CD4-positive, alpha-beta T cell treated with Interferon alpha-2 for 1 hour (primary cell): ENCODE data around the gene SNX27.
"Not testable (repeated sequence)": the region's sequence is repeated elsewhere in the genome, so short reads cannot be mapped to it uniquely, and the experiment has no call there.

Experiments
- DNase-seq, 2 donors: peaks; one replicate each; pipeline ENCODE4 v3.0.0-alpha.2; 2020 to 2022

The SNX27 gene

DNA sequence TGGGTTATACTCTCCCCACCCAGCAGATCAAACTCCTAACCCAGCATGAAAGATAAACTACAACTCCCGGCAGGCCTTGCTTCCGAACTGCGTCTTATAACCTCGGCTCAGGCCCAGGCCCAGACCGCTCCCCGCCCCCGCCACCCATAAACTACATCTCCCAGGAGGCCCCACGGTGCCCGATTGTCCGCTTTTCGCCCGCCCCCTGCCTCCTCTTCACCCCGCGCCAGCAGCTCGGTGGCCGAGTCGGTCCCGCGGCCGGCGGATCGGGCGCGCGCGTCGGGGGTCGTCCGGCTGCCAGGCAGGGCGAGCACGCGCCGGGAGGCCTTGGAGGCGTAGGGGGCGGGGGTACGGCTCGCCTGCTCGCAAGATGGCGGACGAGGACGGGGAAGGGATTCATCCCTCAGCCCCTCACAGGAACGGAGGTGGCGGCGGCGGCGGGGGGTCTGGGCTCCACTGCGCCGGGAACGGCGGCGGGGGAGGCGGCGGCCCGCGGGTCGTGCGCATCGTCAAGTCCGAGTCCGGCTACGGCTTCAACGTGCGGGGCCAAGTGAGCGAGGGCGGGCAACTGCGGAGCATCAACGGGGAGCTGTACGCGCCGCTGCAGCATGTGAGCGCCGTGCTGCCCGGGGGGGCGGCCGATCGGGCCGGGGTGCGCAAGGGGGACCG, at the start of gene SNX27:
Gene SNX27, plus strand, starts transcription at position 219 of the 669 bp plus-strand sequence. Its CDS starts 152 bp downstream, at position 371.
- DNase-seq, result peak; percentile 90 to 92

DNA sequence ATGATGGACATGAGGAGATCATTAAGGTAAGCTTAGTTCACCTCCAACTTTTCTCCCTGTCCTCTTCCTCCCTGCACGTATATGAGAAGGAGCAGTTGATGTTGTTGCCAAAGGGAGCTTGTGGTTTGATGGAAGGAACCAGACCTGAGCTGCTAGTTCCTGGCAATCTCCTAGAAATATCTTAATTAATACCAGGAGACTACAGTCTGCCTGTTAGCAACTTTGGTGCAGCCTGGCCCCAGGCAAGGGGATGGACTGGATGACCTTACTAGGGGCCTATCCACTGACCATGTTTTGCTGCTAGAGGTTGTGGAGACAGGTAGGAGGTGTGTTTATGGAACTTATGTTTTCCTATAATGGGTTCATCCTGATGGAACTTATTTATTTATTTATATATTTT, 49.2 kb upstream of the SNX27 start:
- no peak for DNase-seq

DNA sequence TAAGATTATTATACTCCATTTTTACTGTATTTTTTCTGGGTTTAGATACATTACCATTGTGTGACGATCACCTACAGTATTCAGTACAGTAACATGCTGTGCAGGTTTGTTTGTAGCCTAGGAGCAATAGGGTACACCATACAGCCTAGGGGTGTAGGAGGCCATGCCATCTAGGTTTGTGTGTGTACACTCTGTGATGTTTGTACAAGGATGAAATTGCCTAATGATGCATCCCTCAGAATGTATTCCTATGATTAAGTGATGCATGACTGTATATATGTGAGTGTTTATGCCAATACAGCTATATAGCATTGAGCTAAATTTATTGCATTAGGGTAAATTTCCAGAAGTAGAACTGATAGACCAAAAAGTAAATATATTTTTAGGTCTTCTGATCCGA, 48.5 kb upstream of the SNX27 start:
- DNase-seq, result no peak

DNA sequence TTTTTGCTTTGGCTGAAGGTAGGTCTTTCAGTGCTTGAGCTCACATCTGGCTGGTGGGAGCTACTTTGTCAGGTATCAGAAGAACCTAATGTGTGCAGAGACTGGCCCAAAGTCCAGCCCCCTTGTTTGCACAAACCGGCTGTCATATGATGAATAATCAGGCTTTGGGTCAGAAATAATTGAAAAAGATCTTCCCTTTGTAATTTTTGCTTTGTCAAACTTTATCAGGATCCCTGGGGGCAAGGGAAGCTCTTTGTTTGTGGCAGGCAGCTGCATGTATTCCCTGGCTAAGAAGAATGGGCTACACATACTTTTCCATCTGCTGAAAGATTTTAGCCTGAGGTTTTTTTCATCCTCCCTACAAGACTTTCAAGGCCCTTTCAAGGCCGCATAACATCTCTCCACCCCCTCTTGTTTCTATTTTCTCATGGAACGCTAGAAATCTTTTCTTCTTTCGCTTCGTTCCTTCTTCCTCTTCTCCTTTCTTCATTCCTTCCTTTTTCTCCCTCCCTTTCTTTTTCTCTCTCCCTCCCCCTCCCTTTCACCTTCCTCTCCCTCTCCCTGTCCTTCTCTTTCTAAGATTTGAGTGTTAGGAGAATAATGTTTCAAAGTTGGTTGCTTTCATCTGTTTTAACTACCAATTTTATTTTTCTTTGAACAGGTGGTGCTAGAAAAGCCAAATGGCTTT, 46.2 kb upstream of the SNX27 start:
- DNase-seq, result no peak

DNA sequence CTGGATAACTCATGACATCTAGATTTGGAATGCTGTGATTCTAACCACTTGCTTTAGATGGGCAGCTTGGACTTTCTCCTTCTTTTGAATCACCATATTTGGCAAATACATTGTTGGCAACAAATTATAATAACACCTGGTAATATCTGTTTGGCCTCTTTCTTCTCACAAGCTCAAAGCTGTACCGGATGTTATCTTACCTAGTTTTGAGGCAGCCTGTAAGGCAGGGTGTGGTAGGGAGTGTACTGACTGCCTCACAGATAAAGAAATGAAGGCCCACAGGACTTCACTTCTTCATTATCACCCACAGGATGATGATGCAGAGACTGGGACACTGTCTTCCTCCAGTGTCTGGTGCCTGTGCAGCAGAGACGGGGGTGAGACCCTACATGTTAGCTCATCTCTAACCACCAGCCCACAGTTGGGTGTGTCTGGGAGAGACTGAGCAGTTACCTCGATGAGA, 43.2 kb upstream of the SNX27 start:
- peak in 1 of 2 donors; percentile 37 for DNase-seq

DNA sequence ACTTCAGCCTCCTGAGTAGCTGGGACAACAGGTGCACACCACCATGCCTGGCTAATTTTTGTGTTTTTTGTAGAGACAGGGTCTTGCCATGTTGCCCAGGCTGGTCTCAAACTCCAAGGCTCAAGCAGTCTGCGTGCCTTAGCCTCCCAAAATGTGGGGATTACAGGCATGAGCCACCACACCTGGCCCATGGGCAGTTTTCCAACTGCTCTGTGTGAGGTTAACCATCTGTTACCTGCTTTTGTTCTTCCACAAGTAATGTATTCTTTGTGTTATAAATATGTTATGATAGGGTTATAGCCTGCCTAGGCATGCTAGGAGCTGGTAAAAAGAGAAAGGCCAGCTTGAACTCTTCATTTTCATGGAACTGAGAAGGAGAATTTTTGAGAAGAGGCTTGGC, 41.0 kb upstream of the SNX27 start:
- no peak for DNase-seq

- DNase-seq, result peak in 1 of 2 donors; percentile 6
Measured at GRCh38 chr1:151574575-151575529, 37.0 kb upstream of the SNX27 start.

GRCh38 chr1:151577173-151577572, 34.7 kb upstream of the SNX27 start:
- DNase-seq, result no peak

DNA sequence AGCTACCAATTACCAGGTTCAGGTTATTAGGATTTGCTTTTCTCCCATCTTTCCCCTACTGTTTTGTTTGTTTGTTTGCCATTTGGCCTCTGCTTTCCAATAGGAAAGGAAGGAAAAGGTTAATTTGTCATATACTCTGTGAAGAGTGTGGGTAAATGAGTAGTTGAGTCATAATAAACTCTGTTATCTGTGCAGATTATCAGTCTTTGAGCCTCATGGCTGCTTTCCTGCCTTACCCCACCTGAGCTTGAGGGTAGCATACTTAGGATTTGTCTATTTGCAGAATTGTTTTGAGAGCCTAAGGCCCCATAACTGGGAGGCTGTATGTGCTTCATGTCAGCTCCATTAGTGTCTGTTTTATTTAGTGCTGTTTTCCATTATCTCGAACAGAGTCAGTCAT, 32.9 kb upstream of the SNX27 start:
- DNase-seq, result no peak

GRCh38 chr1:151579436-151580225, 32.2 kb upstream of the SNX27 start:
- no peak for DNase-seq

DNA sequence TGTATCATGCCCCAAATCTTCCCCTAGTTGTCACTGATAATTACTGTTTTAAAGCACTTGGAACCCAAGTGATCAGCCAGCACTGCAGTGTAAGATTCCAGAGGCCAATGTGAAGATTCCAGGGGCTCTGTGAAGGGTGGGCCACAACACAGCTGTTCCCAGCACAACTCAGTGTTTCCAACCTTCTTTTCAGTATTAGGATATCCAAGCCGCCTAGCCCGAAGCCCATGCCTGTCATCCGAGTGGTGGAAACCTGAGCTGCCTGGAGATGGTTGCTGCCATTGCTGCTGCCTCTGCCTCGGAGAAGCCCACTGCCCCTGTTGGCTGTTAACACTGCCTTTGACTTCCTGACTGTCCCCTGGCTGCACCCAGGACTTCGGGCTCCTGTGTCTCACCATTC, 30.4 kb upstream of the SNX27 start:
- no peak for DNase-seq

DNA sequence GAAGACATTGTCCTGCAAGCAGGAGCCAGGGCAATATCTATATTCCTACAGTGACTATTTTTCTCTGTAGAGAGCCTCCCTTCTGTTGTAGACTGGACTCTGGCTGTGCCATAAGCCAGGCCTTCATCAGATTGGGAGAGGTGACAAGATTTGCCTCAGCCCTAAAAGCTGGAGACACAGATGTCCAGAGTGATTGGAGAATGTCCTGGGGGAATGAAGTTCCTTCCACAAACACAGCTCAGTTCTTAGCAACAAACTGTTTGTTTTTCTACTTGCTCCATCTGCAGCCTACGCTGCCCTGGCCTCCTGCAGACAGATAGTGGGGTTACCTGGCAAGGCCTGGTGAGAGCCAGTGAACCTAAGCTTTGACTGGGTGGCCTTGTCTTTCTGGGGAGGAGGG, 29.9 kb upstream of the SNX27 start:
- DNase-seq, result no peak

- no peak for DNase-seq
Measured at GRCh38 chr1:151583796-151584195, 28.1 kb upstream of the SNX27 start.

GRCh38 chr1:151584278-151584677, 27.6 kb upstream of the SNX27 start:
- no peak for DNase-seq

DNA sequence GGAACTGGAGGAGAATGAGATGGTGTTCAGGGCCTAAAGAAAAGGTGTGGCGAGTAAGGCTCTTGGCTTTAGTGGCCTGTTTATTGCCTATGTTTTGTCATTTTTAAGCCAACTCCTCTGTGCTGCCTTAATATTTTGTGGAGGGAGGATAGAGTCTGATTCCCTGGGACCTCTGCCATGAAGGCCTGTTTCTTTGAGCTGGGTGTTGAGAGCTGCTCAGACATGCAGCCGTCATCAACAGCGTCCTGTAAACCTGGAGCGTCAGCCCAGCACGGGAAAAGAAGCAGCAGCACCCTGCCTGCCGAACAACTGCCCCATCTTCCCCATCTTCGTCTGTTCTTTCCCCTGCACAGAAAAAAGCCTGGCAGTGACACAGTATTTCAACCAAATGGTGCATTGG, 27.1 kb upstream of the SNX27 start:
- no peak for DNase-seq

GRCh38 chr1:151585622-151586021, 26.2 kb upstream of the SNX27 start:
- DNase-seq, result no peak

GRCh38 chr1:151590961-151591360, 20.9 kb upstream of the SNX27 start:
- no peak for DNase-seq

DNA sequence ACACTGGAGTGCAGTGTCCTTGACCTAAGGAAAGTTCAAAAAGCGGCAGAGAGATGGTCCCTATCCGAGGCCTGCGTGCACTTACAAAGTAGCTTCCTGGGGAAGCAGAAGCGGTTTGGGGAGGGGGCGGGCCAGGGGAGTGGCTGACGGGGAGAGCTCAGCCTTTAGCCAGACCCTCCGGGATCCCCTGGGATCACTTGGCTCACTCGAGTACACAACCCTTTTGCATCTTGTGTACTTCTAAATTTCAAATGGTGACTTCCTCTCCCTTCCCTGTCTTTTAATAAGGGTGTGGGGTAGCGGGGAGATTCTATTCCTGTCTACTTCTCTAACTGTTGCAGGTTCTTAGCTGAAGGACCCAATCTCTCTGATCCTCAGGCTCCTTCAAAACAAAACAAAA, 18.1 kb upstream of the SNX27 start:
- DNase-seq, result no peak

GRCh38 chr1:151594143-151594625, 17.7 kb upstream of the SNX27 start:
- peak; percentile 82 to 86 for DNase-seq

DNA sequence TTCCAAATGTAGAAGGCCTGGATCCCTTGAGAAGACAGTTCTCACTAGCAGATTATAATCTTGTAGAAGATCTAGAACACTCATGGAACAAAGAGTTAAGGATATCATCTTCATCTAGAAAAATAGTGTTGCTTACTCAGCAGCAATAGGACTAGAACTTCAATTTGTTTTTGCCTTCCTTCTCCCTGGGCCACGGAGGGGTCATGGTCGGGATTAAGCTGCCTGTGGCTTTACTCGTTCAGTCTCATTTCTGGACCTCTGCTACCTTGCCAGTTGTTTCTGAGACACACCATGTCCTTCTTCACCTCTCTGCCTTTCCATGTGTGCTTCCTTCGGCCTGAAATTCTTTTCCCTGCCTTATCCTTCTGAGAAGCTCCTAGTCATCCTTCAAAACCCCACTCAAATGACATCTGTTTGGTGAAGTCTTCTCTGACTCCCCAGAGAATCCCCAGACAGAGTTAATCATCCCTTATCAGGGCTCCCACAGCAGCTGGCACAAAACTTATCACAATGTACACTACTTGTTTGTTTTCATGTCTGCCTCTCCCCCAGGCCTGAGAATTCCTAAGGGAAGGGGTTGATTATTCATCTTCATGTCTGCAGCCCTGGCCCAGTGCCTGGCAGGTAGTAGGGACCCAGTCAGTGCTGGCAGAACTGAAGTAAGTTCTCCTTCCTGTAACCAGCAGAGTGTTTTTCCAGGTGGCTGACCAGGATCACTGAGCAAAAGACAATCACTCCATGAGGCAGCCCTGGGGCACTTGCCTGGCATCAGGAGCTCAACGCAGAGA, 15.5 kb upstream of the SNX27 start:
- no peak for DNase-seq

- not testable (repeated sequence) for DNase-seq
Measured at GRCh38 chr1:151602550-151602949, 9.3 kb upstream of the SNX27 start.

DNA sequence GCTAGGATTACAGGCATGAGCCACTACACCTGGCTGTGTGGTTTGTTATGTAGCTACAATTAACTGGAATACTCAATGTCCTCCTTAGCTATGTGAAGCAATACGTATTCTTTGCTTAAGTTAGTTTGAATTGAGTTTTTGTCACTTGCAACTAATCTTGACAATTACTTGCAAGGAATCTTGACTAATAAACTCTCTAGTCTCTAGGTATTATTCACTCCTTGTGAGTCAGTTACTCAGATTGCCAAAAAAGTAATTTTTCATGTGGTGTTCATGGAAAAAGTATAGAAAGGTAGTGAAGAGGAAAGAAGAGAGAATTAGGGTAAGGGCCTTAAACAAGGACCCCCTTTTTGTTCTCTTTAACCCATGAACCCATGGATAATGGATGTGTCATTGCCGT, 7.6 kb upstream of the SNX27 start:
- no peak for DNase-seq
